Hair follicular keratinocyte (primary cell): ENCODE data around the gene NUP50. TPM values are rescaled to one million over a fixed set of nuclear protein-coding genes. Genes with fewer than 3 reads are reported as not detected.

Experiments used
- total RNA-seq: library from RNA; depleted of rRNA; stranded (reverse); fragments of >200 nt; gene quantifications from 2 replicates; pipeline ENCODE4 v1.2.3, GENCODE V29; 2015

NUP50 gene, protein sequence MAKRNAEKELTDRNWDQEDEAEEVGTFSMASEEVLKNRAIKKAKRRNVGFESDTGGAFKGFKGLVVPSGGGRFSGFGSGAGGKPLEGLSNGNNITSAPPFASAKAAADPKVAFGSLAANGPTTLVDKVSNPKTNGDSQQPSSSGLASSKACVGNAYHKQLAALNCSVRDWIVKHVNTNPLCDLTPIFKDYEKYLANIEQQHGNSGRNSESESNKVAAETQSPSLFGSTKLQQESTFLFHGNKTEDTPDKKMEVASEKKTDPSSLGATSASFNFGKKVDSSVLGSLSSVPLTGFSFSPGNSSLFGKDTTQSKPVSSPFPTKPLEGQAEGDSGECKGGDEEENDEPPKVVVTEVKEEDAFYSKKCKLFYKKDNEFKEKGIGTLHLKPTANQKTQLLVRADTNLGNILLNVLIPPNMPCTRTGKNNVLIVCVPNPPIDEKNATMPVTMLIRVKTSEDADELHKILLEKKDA
- total RNA-seq = 32.3 and 69.7 TPM in 2 replicates

DNA sequence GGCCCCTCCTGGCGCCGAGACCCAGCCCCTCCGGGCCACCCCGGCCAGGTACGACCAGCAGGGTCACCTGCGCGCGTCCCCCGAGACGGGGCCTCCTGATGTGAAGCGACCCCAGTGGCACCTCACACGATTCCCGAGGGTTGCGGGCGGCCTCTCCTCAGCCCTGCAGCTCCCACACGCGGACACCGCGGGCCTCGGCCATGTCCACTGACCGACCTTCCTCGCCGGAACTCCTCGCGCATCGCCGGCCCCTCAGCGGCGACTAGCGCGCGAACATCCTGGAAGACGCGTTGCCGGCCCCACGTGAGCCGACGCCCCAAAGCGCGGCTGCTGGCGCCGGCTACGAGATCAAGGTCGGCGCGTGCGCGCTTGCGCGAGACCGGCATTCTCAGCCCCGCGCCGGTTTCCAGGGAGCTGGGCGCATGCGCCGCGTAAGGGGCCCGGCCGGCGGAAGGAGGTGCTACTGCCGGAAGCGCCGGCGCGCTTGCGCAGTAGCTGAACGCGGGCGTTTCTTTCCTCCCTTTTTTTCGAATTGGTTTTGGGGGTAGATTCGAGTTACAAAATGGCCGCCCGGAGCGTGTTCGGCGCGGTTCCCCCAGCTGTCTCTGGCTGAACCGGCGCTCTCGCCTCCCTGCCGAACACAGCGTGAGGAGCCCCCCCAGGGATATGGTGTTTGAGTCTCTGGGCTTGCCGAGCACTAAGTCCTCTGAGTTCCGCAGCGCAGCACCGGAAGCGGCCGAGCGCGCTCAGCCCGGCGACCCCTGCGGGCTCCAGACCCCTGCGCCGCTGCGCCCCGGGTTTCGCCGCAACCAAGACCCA, at the start of gene NUP50:
Gene NUP50, plus strand, starts transcription at position 475 of the 819 bp plus-strand sequence. CDS start 4,253 bp downstream, outside the sequence.

Other genes with a start within 250 kb of the NUP50 start
- not detected in 2 replicates for gene PHF21B, start 153.9 kb upstream of the NUP50 start, total RNA-seq
- gene KIAA0930, start 77.0 kb downstream of the NUP50 start, total RNA-seq = 111 and 126 TPM in 2 replicates
- gene UPK3A, start 121.0 kb downstream of the NUP50 start, total RNA-seq = not detected in 2 replicates
- gene FAM118A, start 146.0 kb downstream of the NUP50 start, total RNA-seq = 9.1 and 10.1 TPM in 2 replicates
- not detected in 2 replicates for gene SMC1B, start 249.7 kb downstream of the NUP50 start, total RNA-seq
- 0.47 and 0.87 TPM in 2 replicates for gene RIBC2, start 249.8 kb downstream of the NUP50 start, total RNA-seq